ENCODE measurements around the gene GTF2H3. TPM values are rescaled to one million over a fixed set of nuclear protein-coding genes. Genes with fewer than 3 reads are reported as not detected.

The GTF2H3 gene
- total RNA-seq, 1 donor from 2014 or later, result 20.7 TPM

DNA sequence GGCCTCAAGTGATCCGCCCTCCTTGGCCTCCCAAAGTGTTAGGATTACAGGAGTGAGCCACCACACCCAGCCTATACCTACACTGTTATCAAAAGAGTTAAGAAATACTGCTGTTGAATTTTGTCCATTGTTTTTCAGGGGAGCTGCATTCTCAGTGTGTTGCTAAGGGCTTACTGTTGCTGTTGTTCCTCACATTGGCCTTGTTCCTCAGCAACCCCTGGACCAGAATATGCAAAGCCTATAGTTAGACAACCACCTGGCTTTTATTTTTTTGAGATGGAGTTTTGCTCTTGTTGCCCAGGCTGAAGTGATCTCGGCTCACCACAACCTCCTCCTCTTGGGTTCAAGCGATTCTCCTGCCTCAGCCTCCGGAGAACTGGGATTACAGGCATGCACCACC lies 73.8 kb downstream of the GTF2H3 start:
- DNase-seq (ENCODE audit: low read depth in 2 of 2), result no peak

Other genes starting within 250 kb of the GTF2H3 start
- gene KMT5A, start 249.7 kb upstream of the GTF2H3 start, total RNA-seq, result 24.9 and 25.4 TPM in 2 replicates
- 2.4 and 3.3 TPM in 2 replicates for gene RILPL2, start 197.1 kb upstream of the GTF2H3 start, total RNA-seq
- 9.4 and 11.3 TPM in 2 replicates for gene SNRNP35, start 175.7 kb upstream of the GTF2H3 start, total RNA-seq
- gene RILPL1, start 100.1 kb upstream of the GTF2H3 start, total RNA-seq, result 3.1 and 5.3 TPM in 2 replicates
- 296 and 304 TPM in 2 replicates for gene TMED2, start 49.3 kb upstream of the GTF2H3 start, total RNA-seq
- gene DDX55, start 31.7 kb upstream of the GTF2H3 start, total RNA-seq, result 8.6 and 9.9 TPM in 2 replicates
- 22.6 and 25.5 TPM in 2 replicates for gene EIF2B1, start 143 bp upstream of the GTF2H3 start, total RNA-seq
- 4.7 and 5.9 TPM in 2 replicates for gene TCTN2, start 37.3 kb downstream of the GTF2H3 start, total RNA-seq
- gene ATP6V0A2, start 78.5 kb downstream of the GTF2H3 start, total RNA-seq, result 14.4 and 37.4 TPM in 2 replicates
- under 0.01 TPM in 2 replicates for gene DNAH10, start 128.5 kb downstream of the GTF2H3 start, total RNA-seq

Measured in dermis microvascular lymphatic vessel endothelial cell (primary cell).